ENCODE results near the gene HOOK2.

DNA sequence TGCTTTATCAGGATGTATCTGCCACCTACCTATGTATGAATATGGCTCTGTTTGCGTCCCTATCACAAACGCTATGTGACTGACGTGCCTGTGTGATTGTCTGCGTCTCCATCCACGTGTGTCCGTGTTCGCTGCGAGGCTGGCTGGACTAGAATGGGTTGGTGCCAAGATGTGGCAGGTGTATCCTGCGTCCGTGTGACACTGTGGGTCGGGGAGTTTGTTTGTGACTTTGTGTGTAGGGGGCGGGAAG is 6.7 kb upstream of the HOOK2 start:
- TF ChIP-seq, protein P1, sequence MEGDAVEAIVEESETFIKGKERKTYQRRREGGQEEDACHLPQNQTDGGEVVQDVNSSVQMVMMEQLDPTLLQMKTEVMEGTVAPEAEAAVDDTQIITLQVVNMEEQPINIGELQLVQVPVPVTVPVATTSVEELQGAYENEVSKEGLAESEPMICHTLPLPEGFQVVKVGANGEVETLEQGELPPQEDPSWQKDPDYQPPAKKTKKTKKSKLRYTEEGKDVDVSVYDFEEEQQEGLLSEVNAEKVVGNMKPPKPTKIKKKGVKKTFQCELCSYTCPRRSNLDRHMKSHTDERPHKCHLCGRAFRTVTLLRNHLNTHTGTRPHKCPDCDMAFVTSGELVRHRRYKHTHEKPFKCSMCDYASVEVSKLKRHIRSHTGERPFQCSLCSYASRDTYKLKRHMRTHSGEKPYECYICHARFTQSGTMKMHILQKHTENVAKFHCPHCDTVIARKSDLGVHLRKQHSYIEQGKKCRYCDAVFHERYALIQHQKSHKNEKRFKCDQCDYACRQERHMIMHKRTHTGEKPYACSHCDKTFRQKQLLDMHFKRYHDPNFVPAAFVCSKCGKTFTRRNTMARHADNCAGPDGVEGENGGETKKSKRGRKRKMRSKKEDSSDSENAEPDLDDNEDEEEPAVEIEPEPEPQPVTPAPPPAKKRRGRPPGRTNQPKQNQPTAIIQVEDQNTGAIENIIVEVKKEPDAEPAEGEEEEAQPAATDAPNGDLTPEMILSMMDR (IDR thresholded peaks at IDR 0.05 in 8 of 11, conservative IDR thresholded peaks at IDR 0.05 in 3 of 11): no peak
- TF ChIP-seq POLR2AphosphoS5 (IDR thresholded peaks at IDR 0.05): peak in 1 of 3 donors; percentile 98

Measured in spleen (tissue), 7 donors.